ENCODE results near the gene NEUROD2. TPM values are rescaled to one million over a fixed set of nuclear protein-coding genes. Genes with fewer than 3 reads are reported as not detected.

The NEUROD2 gene
- total and polyA plus RNA-seq, 2 of the 8 experiments (the other 6 are each of a cell fraction or from before 2014, with no cell fraction given) = not detected

GRCh38 chr17:39631403-39631802 lies 23.7 kb upstream of the NEUROD2 start (continued):
- TF ChIP-seq, protein P1, sequence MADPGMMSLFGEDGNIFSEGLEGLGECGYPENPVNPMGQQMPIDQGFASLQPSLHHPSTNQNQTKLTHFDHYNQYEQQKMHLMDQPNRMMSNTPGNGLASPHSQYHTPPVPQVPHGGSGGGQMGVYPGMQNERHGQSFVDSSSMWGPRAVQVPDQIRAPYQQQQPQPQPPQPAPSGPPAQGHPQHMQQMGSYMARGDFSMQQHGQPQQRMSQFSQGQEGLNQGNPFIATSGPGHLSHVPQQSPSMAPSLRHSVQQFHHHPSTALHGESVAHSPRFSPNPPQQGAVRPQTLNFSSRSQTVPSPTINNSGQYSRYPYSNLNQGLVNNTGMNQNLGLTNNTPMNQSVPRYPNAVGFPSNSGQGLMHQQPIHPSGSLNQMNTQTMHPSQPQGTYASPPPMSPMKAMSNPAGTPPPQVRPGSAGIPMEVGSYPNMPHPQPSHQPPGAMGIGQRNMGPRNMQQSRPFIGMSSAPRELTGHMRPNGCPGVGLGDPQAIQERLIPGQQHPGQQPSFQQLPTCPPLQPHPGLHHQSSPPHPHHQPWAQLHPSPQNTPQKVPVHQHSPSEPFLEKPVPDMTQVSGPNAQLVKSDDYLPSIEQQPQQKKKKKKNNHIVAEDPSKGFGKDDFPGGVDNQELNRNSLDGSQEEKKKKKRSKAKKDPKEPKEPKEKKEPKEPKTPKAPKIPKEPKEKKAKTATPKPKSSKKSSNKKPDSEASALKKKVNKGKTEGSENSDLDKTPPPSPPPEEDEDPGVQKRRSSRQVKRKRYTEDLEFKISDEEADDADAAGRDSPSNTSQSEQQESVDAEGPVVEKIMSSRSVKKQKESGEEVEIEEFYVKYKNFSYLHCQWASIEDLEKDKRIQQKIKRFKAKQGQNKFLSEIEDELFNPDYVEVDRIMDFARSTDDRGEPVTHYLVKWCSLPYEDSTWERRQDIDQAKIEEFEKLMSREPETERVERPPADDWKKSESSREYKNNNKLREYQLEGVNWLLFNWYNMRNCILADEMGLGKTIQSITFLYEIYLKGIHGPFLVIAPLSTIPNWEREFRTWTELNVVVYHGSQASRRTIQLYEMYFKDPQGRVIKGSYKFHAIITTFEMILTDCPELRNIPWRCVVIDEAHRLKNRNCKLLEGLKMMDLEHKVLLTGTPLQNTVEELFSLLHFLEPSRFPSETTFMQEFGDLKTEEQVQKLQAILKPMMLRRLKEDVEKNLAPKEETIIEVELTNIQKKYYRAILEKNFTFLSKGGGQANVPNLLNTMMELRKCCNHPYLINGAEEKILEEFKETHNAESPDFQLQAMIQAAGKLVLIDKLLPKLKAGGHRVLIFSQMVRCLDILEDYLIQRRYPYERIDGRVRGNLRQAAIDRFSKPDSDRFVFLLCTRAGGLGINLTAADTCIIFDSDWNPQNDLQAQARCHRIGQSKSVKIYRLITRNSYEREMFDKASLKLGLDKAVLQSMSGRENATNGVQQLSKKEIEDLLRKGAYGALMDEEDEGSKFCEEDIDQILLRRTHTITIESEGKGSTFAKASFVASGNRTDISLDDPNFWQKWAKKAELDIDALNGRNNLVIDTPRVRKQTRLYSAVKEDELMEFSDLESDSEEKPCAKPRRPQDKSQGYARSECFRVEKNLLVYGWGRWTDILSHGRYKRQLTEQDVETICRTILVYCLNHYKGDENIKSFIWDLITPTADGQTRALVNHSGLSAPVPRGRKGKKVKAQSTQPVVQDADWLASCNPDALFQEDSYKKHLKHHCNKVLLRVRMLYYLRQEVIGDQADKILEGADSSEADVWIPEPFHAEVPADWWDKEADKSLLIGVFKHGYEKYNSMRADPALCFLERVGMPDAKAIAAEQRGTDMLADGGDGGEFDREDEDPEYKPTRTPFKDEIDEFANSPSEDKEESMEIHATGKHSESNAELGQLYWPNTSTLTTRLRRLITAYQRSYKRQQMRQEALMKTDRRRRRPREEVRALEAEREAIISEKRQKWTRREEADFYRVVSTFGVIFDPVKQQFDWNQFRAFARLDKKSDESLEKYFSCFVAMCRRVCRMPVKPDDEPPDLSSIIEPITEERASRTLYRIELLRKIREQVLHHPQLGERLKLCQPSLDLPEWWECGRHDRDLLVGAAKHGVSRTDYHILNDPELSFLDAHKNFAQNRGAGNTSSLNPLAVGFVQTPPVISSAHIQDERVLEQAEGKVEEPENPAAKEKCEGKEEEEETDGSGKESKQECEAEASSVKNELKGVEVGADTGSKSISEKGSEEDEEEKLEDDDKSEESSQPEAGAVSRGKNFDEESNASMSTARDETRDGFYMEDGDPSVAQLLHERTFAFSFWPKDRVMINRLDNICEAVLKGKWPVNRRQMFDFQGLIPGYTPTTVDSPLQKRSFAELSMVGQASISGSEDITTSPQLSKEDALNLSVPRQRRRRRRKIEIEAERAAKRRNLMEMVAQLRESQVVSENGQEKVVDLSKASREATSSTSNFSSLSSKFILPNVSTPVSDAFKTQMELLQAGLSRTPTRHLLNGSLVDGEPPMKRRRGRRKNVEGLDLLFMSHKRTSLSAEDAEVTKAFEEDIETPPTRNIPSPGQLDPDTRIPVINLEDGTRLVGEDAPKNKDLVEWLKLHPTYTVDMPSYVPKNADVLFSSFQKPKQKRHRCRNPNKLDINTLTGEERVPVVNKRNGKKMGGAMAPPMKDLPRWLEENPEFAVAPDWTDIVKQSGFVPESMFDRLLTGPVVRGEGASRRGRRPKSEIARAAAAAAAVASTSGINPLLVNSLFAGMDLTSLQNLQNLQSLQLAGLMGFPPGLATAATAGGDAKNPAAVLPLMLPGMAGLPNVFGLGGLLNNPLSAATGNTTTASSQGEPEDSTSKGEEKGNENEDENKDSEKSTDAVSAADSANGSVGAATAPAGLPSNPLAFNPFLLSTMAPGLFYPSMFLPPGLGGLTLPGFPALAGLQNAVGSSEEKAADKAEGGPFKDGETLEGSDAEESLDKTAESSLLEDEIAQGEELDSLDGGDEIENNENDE (IDR thresholded peaks at IDR 0.05; ENCODE audit: insufficient replicate concordance, low read length) = no peak
- no peak for TF ChIP-seq SIX5 (IDR thresholded peaks at IDR 0.05; ENCODE audit: low read depth, low read length)
- TF ChIP-seq RXRA (IDR thresholded peaks at IDR 0.05; ENCODE audit: insufficient read depth, low read depth, low read length) = no peak
- TF ChIP-seq CBX8 (IDR thresholded peaks at IDR 0.05; ENCODE audit: borderline replicate concordance, low read depth, low read length) = no peak
- no peak for TF ChIP-seq HDAC6 (IDR thresholded peaks at IDR 0.05; ENCODE audit: low read depth, low read length)
- TF ChIP-seq BCL11A (IDR thresholded peaks at IDR 0.05; ENCODE audit: low read depth in 2 of 2, low read length in 2 of 2) = no peak
- TF ChIP-seq SAP30 (IDR thresholded peaks at IDR 0.05; ENCODE audit: insufficient read depth, insufficient replicate concordance, low read length) = no peak
- TF ChIP-seq USF2 (IDR thresholded peaks at IDR 0.05; ENCODE audit: low read length) = no peak
- no peak for TF ChIP-seq BRCA1 (IDR thresholded peaks at IDR 0.05; ENCODE audit: low read depth, low read length)
- no peak for TF ChIP-seq SP2 (IDR thresholded peaks at IDR 0.05; ENCODE audit: low read length)
- peak; percentile 11 for TF ChIP-seq ASH2L (IDR thresholded peaks at IDR 0.05; ENCODE audit: low read length)
- no peak for TF ChIP-seq CHD2 (IDR thresholded peaks at IDR 0.05; ENCODE audit: low read length)
